Natural killer cell (primary cell): ENCODE data around the gene IFT122. TPM values are rescaled to one million over a fixed set of nuclear protein-coding genes. Genes with fewer than 3 reads are reported as not detected.

Experiments
- ATAC-seq, 3 donors: fragments of 150-1000 bp in 2 of 3; fragments of 200-7000 bp in 1 of 3; cut with Tn5 transposase; 1 replicate in 1 of 3; 2 replicates in 2 of 3; pipeline ENCODE4 v1.10.0; 2021; ENCODE audit warnings: mild to moderate bottlenecking in 2 of 3, moderate library complexity in 2 of 3
- DNase-seq, 2 donors: peaks; one replicate each; pipeline versions ENCODE4 v3.0.0 to v3.0.0-alpha.2; 2013 to 2021; ENCODE audit warnings: mixed read lengths in 1 of 2
- H3K27ac ChIP-seq: one replicate; pipeline ENCODE4 v1.5.1; 2013; ENCODE audit warnings: mild to moderate bottlenecking, low read length
- H3K27me3 ChIP-seq: one replicate; pipeline ENCODE4 v1.6.1; 2013; ENCODE audit warnings: low read length; ENCODE audit not compliant: control insufficient read depth, insufficient read depth
- H3K36me3 ChIP-seq: one replicate; pipeline ENCODE4 v1.6.1; 2013; ENCODE audit warnings: low read length; ENCODE audit not compliant: control insufficient read depth, insufficient read depth
- H3K4me1 ChIP-seq: one replicate; pipeline ENCODE4 v1.6.1; 2013; ENCODE audit warnings: low read length; ENCODE audit not compliant: control insufficient read depth, insufficient read depth
- H3K4me3 ChIP-seq: one replicate; pipeline ENCODE4 v1.5.1; 2013; ENCODE audit warnings: low read length
- H3K9me3 ChIP-seq: one replicate; pipeline ENCODE4 v1.6.1; 2013; ENCODE audit warnings: low read length; ENCODE audit not compliant: control insufficient read depth, insufficient read depth
- H3K27ac Mint-ChIP-seq, 2 donors: one replicate each; pipeline ENCODE4 v1.8.0; 2022; ENCODE audit warnings: mild to moderate bottlenecking in 2 of 2, mixed read lengths in 2 of 2, moderate library complexity in 1 of 2
- H3K27me3 Mint-ChIP-seq, 2 donors: one replicate each; pipeline ENCODE4 v1.8.0; 2022; ENCODE audit warnings: low read depth in 2 of 2, mixed read lengths in 2 of 2
- H3K36me3 Mint-ChIP-seq: one replicate; pipeline ENCODE4 v1.8.0; 2022; ENCODE audit warnings: mixed read lengths
- H3K4me1 Mint-ChIP-seq, 2 donors: one replicate each; pipeline ENCODE4 v1.8.0; 2022; ENCODE audit warnings: mixed read lengths in 2 of 2
- H3K4me3 Mint-ChIP-seq: one replicate; pipeline ENCODE4 v1.8.0; 2022; ENCODE audit warnings: mild to moderate bottlenecking, moderate library complexity, mixed read lengths
- H3K9me3 Mint-ChIP-seq, 2 donors: one replicate each; pipeline ENCODE4 v1.8.0; 2022; ENCODE audit warnings: mixed read lengths in 2 of 2
- WGBS: methylation state at CpG from one replicate; pipeline ENCODE4 v1.1.7; 2013; ENCODE audit warnings: missing lambda C conversion rate; ENCODE audit not compliant: insufficient coverage; 5-methylcytosine and 5-hydroxymethylcytosine counted together
- intact Hi-C: fragments of 100-400 bp; cut with micrococcal nuclease; formaldehyde crosslinking; loops from one replicate; pipeline ENCODE4 v1.14.2; 2022
- total RNA-seq, 4 donors: library from RNA; stranded (reverse); fragments of 120-200 nt in 1 of 4; gene quantifications; one replicate each; pipeline versions ENCODE4 v1.2.3 to v1.2.4, GENCODE V29; 2013 to 2022
- TF ChIP-seq, protein P1 (sequence below): fragments of 200-600 bp; IDR thresholded peaks from one replicate; pipeline ENCODE4 v1.8.0; 2022; ENCODE audit warnings: antibody characterized with exemption

Gene IFT122
- total RNA-seq, 3 donors from 2014 or later (not counting 1 experiment from before 2014, with no cell fraction given), result 20.7 to 26.6 (median 23.9) TPM

DNA sequence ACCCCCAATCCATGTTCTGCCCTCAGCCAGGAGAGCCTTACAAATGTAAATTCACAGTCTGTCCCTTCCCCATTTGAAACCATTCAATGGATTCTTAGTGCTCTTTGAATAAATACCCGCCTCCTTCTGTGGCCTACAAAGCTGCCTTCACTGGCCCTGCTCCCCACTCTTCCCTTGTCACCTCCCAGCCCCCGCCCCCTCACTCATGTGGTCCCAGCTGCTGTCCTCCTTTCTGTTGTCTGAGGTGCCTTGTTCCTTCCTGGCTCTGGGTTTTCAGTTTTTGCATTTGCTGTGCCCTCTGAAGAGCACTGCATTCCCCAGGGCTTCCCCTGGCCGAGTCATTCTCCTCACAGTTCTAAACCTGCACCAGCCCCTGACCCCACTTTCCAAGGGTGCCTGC, 14.8 kb upstream of the IFT122 start:
- Mint-ChIP-seq H3K4me3 (no peak overlapping the region), H3K9me3 (no peaks in the 10 kb centered on the region), H3K27ac (no peak overlapping the region), H3K27me3 (peaks cover 0 to 3% of the 10 kb centered on the region in 2 donors), H3K4me1 (peaks cover 18 to 27% of the 10 kb centered on the region in 2 donors), H3K36me3 (no peaks in the 10 kb centered on the region)
- ATAC-seq (no peak), DNase-seq (no peak)
- Histone ChIP-seq H3K4me3 (no peak overlapping the region), H3K36me3 (no peaks in the 10 kb centered on the region), H3K9me3 (no peaks in the 10 kb centered on the region), H3K27ac (no peak overlapping the region), H3K4me1 (peaks cover 17% of the 10 kb centered on the region), H3K27me3 (no peaks in the 10 kb centered on the region)
- WGBS, result 79% methylated on average over 3 of the region's 3 CpGs
- intact Hi-C loops, result no loop called here
- TF ChIP-seq, protein P1, sequence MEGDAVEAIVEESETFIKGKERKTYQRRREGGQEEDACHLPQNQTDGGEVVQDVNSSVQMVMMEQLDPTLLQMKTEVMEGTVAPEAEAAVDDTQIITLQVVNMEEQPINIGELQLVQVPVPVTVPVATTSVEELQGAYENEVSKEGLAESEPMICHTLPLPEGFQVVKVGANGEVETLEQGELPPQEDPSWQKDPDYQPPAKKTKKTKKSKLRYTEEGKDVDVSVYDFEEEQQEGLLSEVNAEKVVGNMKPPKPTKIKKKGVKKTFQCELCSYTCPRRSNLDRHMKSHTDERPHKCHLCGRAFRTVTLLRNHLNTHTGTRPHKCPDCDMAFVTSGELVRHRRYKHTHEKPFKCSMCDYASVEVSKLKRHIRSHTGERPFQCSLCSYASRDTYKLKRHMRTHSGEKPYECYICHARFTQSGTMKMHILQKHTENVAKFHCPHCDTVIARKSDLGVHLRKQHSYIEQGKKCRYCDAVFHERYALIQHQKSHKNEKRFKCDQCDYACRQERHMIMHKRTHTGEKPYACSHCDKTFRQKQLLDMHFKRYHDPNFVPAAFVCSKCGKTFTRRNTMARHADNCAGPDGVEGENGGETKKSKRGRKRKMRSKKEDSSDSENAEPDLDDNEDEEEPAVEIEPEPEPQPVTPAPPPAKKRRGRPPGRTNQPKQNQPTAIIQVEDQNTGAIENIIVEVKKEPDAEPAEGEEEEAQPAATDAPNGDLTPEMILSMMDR, result no peak

DNA sequence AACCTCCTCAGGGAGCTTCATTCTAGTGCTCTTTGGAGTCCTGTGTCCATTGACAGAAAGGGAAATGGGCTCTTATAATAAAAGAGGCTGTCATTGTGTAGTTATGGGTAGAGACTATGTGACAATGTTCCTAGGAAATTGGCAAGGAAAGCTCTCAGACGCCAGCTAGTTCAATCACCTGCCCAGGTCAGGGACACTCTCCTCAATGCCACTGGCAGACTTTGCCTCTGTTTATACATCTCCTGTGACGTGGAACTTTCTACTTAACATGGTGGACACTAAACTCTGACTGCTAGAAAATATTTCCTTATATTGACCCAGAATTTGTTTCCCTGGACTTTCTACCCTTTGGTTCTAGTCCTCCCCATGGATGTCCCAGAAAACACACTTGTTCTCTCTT, 14.4 kb upstream of the IFT122 start:
- no peak overlapping the region for H3K4me3 Mint-ChIP-seq
- H3K4me3 ChIP-seq, result no peak overlapping the region
- no peak overlapping the region for H3K27ac Mint-ChIP-seq
- H3K36me3 ChIP-seq, result no peaks in the 10 kb centered on the region
- no peaks in the 10 kb centered on the region for H3K27me3 ChIP-seq
- H3K27ac ChIP-seq, result no peak overlapping the region
- 85% methylated on average over 2 of the region's 2 CpGs for WGBS
- H3K4me1 ChIP-seq, result peaks cover 17% of the 10 kb centered on the region
- H3K27me3 Mint-ChIP-seq, result peaks cover 0 to 3% of the 10 kb centered on the region in 2 donors
- TF ChIP-seq, protein P1, result no peak
- DNase-seq, result no peak
- H3K4me1 Mint-ChIP-seq, result peaks cover 18 to 27% of the 10 kb centered on the region in 2 donors
- no peaks in the 10 kb centered on the region for H3K9me3 ChIP-seq
- H3K36me3 Mint-ChIP-seq, result no peaks in the 10 kb centered on the region
- H3K9me3 Mint-ChIP-seq, result no peaks in the 10 kb centered on the region
- no peak for ATAC-seq
- intact Hi-C loops, result no loop called here

DNA sequence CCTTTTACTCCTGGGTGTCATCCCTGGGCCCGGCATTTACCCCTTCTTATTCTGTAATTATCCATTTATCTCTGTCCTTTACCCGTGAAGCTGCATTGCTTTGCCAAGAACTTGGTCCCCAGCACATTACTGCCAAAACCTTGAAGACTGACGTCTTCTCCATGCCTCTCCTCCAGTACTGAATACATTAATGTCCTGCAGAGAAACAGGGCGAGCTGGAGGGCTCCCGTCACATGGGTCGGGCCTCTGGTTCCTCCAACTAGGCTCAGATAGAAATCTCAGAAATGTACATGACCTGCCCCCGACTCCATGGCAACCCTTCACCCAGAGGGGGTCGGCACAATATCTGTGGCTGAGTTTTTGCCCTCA, 12.0 kb upstream of the IFT122 start:
- Histone ChIP-seq H3K36me3 (peaks cover 19% of the 10 kb centered on the region), H3K9me3 (no peaks in the 10 kb centered on the region), H3K4me3 (peak overlapping the region; percentile 38), H3K27ac (no peak overlapping the region), H3K27me3 (no peaks in the 10 kb centered on the region), H3K4me1 (peaks cover 22% of the 10 kb centered on the region)
- Mint-ChIP-seq H3K27ac (peak overlapping the region; percentile 43 to 67), H3K27me3 (no peaks in the 10 kb centered on the region), H3K36me3 (no peaks in the 10 kb centered on the region), H3K9me3 (no peaks in the 10 kb centered on the region), H3K4me3 (peak overlapping the region; percentile 84), H3K4me1 (peaks cover 26 to 38% of the 10 kb centered on the region in 2 donors)
- 22% methylated on average over 8 of the region's 8 CpGs for WGBS
- ATAC-seq (peak in 2 of 3 donors; percentile 7 to 10), DNase-seq (no peak)
- TF ChIP-seq, protein P1, result no peak
- intact Hi-C loops, result loop anchor here (1.0 kb wide), 1 partner anchor 11 kb away; the partner anchor contains the start of gene MBD4
